Activated gamma-delta T cell (primary cell): Measurements from ENCODE around the gene SLC39A1.

Experiments used
- DNase-seq: peaks from one replicate; lab custom pipeline; 2025; lab: John Stamatoyannopoulos, UW

SLC39A1 gene

DNA sequence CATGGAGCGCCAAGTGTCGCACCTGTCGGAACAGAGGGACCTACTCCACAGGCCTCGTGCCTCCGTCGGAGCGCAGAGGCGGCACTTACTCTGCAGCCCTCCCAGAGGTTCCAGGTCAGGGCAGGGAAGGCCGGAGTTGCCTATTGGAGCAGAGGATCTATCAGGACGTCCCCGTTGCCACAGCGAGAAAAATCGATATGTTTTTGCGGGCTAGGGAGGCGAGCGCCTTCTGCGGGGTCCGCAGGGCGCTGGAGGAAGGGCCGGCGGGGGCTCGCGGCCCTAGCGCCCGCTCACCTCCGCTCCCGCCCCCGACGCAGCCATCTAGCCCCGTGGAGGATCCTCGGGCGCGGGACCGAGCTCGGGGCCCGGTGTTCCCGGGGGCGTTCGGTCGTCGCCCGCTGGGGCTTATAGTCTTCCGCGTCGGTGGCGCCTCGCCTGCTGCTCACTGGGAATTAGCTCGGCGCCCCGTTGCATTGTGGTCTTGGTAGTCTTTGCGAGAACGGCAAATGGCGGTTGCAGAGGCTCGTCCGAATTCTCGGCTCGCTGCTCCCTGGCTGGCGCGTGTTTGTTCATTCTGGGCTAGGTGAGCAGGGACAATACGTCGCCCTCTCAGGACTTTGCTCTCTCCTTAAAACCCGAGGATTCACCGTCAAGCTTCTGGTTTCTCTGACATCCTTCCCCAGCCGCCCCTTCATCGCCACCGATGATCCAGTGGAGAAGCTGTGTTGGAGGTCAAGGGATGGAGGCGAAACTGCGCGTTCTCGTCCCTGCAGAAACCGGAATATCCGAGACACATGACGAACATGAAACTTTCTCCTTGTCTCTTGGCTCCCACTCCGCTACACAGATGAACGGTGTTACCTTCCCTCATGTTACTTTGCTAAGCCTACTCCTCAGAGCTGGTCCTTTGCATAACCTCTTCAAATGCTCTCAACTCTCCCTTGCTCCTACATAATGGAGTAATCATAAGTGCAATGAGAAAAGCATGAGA is 14.2 kb upstream of the SLC39A1 start, which contains the start of gene JTB:
Gene JTB (minus strand): TSS at position 425 of the 991 bp plus-strand sequence. CDS start 422 bp downstream, at position 3.
- DNase-seq = peak; percentile 43

DNA sequence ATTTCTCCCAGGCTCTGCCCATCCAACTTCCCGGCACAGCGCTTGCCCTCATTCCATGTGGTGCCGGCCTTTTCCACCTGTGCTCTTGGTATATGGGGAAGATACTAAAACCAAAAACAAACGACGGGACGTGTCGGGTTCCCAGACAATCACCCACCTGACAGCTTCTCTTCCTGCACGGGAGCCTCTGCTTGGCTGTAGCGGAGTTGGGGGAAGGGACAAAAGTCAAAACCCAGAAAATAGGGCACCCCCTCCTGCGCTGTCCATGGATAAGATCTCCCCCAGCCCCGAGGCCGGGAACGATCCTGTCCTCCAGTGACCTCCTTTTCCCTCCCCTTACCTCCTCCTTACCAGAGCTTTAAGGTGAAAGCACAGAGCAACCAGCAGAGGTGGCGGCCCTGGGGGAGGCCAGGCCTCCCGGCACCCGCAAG is 13.5 kb upstream of the SLC39A1 start:
- no peak for DNase-seq

DNA sequence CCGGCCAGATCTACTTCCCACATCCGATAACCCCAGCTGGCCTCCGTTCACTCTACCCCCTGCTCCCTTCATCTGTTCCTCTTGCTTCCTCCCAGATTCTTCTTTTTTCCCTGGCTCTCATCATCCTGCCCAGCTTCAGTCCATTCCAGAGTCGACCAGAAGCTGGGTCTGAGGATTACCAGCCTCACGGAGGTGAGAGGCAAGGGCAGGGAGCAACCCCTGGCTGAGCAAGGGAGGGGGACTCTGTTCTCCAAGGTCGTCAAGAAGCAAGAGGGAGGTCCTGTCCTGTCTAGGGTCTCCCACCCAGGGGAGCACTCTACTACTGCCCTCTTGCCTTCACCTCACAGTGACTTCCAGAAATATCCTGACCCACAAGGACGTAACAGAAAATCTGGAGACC is 10.2 kb upstream of the SLC39A1 start:
- no peak for DNase-seq

DNA sequence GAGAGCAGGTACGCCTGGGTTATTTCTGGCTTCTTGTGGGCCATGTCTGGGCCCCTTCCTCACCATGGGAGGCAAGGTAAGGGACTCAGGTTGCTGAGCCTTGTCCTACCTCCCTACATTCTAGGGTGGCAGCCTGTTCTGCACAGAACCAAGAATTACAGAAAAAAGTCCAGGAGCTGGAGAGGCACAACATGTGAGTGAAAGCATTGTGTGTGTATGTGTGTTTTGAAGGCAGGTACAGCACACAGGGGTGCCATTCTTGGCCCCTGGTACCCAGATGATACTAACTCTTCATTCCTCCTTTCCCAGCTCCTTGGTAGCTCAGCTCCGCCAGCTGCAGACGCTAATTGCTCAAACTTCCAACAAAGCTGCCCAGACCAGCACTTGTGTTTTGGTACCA is 9.7 kb upstream of the SLC39A1 start:
- DNase-seq = no peak

DNA sequence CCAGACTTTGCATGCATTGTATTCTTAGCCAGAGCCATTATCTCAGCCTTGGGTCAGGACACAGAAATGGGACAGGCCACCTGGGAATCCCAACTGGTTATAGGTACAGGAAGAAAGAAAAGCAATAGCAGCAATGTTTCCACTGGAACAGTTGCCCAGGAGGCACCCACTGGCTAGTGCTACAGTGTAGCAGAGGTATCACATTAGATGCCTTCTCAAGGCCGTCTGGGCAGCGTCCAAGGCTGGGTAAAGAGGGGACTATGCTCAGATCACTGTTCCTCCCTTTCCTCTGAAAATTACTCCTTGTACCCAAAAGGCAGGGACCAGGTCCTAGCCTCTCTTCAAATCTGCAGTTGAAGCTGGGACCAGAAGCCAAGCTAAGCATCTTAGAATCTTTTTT is 7.0 kb upstream of the SLC39A1 start:
- no peak for DNase-seq

DNA sequence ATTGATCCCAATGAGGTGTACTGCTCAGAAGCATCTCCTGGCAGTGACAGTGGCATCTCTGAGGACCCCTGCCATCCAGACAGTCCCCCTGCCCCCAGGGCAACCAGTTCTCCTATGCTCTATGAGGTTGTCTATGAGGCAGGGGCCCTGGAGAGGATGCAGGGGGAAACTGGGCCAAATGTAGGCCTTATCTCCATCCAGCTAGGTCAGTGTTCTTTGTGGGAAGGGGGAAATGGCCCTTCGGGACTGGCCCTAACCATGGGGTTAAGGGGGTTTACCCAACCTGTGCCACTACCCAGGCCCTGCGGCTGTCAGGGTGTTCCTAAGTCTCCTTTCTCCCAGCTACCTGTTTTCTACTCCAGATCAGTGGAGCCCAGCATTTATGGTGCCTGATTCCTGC is 5.6 kb upstream of the SLC39A1 start:
- DNase-seq = no peak

DNA sequence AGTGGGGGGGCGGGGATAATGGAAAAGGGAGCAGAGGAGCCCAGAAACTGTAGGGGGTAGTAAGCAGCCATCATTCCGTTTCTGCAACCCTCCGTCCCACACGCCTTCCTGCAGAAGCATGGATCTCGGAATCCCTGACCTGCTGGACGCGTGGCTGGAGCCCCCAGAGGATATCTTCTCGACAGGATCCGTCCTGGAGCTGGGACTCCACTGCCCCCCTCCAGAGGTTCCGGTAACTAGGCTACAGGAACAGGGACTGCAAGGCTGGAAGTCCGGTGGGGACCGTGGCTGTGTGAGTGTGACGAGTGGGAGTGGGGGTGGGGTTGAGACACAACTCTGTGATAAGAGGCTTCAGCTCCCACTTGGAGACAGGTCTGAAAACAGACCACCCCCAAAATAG is 5.1 kb upstream of the SLC39A1 start:
- no peak for DNase-seq

DNA sequence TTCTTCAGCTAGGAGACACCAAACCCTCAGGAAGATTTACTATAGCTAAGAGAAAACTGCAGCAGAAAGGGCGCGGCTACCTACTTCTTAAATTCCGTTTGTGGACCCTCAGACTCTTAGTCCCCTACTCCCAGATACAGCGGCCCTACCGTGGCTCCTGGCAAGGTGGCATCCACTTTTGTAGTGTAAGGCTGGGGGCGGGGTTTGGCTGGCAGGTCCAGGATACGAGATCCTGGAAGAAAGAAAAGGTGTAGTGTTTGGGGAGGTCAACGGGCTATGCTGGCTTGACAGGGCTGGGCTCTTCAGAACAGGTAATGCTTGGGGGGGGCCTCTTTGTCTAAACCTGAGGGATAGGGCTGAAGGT is 4.6 kb upstream of the SLC39A1 start:
- DNase-seq = no peak

DNA sequence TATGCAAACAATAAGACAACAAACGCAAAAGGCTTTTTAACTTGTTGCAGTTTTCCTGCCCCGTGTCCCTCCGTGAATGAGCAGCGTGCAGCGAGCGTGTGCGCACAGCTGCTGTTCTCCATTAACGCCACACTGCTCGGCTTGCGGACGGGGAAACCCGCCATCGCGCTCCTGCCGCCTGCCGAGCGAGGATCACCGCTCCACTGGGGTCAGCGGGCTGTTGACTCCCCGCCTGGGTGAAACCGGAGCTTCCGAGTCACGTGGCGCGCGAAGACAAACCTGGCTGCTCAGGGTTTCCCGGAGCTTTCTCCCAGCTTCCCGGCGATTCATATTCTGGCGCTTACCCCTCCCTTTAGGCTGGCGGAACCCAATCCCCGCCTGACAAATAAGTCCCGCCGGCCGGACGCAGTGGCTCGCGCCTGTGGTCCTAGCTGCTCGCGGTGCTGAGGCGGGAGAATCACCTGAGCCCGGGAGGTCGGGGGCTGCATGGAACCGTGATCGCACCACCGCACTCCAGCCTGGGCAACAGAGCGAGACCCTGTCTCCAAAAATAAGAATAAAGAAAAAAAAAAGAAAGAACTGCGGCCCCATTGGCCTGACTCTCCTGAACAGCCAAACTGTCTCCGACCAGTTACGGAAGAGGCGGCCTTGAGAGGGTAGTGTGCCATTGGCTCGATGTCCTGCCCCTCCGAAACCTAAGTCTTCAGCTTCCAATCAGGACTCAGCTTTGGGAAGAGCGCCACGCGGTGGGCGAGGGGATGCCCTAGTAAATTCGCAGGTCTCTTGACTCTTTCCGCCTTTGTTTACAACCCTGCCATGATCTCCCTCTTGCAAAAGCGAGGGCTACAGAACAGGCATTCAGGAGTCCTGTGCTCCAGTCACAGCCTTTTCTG is 4.0 kb upstream of the SLC39A1 start, which contains the start of gene CREB3L4:
Gene CREB3L4 (plus strand): TSS at position 796 of the 893 bp plus-strand sequence. CDS start 624 bp downstream, outside the sequence.
- peak; percentile 63 for DNase-seq

DNA sequence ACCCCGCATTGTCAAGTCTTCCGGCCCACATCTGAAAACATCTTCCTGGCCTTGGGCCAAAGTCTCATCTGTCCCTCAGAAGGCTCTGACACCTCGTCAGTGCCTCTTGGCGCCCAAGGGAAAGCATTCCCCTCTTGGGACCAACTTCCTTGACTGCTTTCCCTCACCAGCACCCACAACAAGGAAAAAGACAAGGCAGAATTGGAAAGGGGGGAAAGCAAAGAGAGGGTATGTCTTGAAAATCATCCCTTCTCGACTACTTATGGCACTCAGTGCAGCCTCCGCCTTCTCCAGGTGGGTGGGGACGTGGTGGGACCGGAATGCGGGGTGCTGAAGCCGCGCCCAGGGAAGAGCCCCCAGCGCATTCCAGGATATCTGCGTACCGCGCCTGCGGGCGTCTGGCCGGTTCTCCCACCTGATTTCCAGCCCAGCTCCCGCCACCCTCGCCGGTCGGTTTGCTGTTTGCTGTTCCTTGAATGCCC is 554 bp upstream of the SLC39A1 start:
- DNase-seq = no peak

DNA sequence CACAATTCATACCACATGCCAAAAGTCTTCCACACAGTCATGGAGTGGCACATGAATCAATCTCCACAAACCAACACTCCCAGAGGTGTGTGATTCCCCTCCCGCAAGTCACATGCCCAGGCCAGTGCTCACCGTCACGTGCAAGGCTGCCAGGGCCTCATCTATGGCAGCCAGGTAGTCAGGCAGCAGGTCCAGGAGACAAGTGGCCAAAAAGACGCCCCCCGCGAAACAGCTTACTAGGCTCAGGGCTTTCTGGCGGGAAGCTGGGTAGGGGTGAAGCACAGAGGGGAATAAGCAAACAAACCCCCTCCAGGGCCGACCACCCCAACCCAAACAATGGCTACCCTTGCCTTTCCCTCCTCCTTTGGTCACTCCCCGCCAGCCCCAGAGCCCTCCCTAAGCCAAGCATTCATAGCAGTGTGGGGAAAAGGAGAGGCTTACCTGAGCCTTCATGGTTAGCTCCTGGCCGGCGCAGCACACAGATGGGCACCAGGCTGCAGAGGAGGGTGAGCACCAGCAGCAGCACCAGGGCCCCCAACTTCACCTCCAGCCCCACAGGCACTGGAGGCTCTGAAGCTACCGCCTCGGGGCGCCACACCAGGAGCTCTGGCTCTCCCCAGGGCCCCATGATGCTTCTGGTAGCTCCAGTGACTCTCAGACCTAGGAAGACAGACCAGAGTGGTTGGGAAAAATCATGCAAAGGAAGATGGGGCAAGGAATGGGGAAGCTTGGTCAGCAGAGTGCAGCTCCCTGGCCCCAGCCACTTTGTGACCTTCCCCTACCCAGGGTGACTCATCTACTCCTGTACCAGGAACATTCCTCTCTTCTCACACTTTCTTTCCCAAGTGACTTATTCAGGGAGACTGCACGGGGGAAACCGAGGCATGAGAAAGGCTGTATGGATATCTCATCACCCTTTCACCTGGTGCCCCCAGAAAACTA is 978 bp downstream of the SLC39A1 start:
- no peak for DNase-seq

DNA sequence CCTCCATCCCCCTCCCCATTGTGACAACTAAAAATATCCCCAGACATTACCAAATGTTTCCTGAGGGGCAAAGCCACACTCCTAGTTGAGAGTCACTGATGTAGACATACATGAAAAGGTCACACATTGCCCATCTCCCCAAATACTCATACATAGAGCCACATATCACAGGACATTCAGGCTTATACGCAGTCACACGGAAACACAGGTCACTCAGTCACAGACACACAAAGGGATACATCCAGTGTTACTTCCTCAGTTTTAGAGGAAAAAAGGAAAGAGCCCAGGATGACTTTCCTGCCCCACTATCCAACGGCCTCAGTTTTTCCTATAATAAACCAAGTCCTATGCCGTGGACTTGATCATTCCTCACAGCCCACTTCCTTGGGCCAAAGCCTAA is 1.9 kb downstream of the SLC39A1 start:
- no peak for DNase-seq

DNA sequence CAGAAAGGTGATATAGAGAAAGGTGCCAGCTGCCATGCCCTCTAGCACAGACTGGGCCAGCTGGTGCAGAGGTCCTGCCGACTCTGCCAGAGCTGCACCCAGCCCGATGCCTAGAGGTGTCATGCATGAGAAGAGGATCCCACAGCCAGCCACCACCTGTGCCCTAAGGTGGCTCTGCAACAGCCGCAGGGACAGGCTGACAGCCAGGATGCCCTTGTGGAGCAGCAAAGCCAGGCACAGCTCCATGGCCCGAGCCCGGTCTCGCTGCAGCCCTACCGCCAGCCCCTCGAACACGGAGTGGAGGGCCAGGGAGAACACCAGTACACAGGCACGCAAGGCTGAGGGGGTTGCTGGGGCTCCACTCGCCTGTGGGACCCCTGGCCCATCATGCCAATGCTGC is 3.1 kb downstream of the SLC39A1 start:
- no peak for DNase-seq

DNA sequence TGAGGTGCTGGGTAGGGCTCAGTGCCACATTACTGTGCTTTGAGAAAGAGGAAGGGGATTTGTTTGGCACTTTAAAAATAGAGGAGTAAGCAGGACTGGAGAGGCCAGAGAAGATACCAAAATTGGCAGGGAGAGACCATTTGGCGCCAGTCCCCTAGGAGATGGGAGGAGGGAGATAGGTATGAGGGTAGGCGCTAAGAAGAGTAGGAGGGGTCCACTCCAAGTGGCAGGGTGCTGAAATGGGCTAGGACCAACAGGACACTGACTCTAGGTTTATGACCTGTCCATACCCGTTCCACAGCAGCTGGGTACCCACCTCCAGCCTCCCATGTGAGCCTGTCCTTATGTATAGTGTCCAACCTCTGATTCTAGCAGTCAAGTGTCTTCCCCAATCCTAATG is 3.9 kb downstream of the SLC39A1 start:
- no peak for DNase-seq

DNA sequence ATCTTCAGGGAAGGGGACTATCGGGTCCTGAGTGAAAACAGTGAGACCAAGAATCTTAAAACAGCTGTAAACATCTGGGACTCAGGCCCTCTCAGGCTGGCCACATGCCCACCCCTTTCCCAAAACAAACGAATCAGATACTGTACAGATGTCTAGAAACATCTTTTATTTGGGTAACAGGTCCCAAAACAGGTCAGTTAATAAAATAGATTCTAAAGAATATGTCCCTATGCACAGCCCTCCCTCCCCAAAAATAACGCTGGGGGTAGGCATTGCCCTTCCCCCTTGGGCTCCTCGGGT is 4.4 kb downstream of the SLC39A1 start:
- no peak for DNase-seq

DNA sequence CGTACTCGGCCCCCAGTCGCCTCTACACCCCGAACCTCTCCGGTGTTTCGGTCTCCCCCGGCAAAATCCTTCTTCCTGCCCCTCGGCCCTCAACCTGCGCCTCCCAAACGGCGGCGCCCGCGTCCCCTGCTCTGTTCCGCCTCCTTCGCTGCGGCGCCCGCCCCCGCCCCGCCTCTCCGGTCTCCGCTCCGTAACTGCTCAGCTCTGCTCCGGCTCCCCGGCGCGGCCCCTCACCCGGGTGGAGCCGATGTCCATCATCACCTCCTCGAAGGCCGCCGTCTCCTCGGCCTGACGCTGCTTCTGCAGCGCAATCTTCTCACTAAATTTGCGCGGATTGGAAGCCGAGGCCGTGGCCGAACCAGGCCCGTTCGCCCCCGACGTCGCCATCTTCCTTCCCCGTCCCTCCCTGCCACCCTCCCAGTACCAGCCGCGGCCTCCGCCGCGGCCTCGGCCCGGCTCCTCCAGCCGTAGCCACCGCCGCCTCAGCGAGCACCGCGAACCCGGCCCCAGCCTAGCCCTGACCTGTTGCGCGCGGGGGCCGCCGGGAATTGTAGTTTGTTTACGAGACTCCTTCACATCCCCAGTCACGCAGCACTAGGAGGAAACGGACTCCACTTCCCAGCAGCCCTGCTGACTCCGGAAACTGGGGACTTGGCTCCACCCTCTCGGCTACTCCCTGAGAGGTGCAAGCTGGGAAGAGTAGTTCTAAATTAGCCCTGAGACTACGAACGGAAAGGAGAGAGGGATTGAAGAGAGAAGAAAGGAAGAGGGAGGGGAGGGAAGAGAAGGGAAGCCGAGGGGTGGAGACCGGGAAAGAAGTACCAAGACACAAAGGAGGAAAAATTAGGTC is 5.0 kb downstream of the SLC39A1 start, which contains the start of gene CRTC2:
Gene CRTC2 (minus strand): TSS at position 502 of the 850 bp plus-strand sequence. CDS start 115 bp downstream, at position 387.
- peak; percentile 74 for DNase-seq

DNA sequence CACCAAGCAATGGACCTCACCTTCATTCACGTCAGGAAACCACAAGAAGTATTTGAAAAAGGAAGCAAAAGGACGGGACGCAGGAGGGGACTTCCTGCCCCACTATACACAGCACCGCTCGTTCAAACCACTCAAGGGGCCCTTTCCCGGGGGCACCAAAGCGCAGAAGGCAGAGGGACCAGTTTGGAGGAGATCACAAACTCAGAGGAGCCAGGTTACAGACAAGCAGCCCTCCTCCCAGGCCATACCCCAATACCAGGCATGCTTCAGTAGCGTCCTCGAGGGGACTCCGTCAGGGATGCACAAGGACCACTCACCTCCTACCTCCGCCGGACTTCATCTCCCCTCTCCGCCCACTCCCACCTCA is 5.6 kb downstream of the SLC39A1 start:
- DNase-seq = no peak

DNA sequence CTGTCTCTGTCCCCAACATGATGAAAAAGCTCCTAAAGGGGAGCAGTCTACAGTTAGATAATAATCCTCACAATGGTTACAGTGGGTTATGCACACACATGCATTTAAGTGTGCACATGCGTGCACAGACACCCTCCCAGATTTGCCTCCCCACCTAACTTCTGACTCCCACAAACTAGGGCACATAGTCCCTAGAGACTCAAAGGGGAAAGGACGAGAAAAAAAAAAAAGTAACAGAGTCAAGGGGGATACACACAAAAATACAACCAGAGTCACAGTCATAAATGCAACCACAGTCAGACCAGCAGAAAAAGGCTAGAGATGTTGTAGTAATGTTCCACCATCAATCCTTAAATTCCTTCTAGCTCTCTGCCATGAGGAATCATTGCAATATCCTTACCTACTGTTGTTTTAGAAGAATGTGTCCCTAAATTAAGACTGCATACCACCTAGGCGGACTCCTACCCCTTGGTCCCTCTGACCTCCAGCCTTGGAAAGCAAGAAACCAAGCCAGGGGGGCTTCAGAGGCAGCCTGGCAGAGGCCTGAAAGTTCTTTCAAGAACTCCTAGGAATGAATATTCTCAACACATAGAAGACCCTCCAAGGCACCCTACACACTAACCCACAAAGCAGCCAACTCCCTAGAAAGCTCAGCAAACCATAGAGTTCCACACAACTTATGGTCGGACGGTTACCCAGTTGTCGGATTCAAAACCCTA is 6.2 kb downstream of the SLC39A1 start:
- DNase-seq = no peak

DNA sequence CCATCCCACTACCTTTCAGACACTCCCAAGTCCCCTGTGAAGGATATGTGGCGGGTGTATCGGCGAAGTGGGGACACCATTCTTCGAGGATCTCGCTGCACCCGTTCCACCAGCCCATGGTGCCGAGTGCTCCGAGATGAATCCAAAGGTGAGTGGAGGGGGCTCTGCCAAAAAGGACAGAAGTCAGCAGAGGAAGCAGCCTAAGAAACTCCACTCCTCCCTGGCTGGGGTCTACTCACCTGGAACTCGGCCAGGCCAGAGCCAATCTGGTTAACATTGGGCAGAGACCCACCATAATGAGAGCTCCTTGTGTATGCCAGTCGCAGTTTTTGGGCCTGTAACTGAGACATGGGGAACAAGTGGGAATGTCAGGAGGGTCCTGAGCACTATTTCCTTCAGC is 8.5 kb downstream of the SLC39A1 start:
- no peak for DNase-seq
